ENCODE data around the gene VAV3. TPM values are rescaled to one million over a fixed set of nuclear protein-coding genes. Genes with fewer than 3 reads are reported as not detected.
A peak's percentile ranks its signal among the peaks of the same experiment; 100 is the strongest.
"Not testable (repeated sequence)": the region's sequence is repeated elsewhere in the genome, so short reads cannot be mapped to it uniquely, and the experiment has no call there.

The VAV3 gene
- total and polyA plus RNA-seq, 12 donors: 1.1 to 8.5 (median 4.1) TPM

DNA sequence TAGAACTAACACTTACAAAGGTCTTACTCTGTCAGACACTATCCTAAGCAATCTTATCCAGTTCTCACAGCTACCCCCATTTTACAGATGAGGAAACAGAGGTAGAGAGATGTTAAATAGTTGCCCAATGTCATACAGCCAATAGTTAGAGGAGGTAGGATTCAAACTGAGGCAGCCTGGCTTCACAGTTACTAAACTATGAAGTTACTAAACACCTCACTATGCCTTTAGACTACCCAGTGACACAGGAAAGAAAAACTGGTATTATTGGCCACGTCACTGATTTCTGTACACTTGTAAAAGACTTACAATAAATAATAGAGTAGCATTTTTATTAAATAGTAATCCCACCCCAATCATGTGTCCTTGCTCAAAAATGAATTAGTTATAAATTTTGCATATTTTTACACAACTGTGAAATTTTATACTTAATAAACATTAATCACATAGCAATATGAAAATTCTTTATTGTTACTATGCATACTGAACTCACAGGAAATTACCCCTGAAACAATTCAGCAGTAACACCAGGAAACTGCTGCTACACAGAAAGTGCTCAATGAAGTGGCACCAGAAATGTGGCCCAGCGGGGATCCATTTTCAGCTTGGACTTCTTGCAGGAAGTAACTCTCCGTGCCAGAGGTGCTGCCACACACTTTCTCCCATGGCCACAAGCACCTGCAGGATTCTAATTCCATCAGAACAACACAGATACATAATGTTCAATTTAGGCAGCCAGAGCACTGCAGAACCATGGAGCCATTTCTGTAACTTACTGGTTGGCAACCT lies 69.4 kb downstream of the VAV3 start:
- Histone ChIP-seq H3K4me3 (no peak overlapping the region), H3K27ac (no peak overlapping the region), H3K27me3 (no peaks in the 10 kb centered on the region), H3K9me3 (replicated peaks in 1 of 3) (no peaks in the 10 kb centered on the region), H3K4me1 (replicated peaks in 1 of 2) (no peaks in the 10 kb centered on the region), H3K36me3 (replicated peaks in 1 of 2) (no peaks in the 10 kb centered on the region)
- WGBS, 4 donors: 63 to 81% (median 76%) methylated on average over 3 of the region's 3 CpGs
- intact Hi-C loops (cut with DNase I): loop anchor here in 1 of 2 donors (10.0 kb wide), 1 partner anchor 69 kb away; the partner anchor contains the start of gene VAV3
- no peak for DNase-seq
- no peak for TF ChIP-seq POLR2A (IDR thresholded peaks at IDR 0.05)
- TF ChIP-seq, protein P1, sequence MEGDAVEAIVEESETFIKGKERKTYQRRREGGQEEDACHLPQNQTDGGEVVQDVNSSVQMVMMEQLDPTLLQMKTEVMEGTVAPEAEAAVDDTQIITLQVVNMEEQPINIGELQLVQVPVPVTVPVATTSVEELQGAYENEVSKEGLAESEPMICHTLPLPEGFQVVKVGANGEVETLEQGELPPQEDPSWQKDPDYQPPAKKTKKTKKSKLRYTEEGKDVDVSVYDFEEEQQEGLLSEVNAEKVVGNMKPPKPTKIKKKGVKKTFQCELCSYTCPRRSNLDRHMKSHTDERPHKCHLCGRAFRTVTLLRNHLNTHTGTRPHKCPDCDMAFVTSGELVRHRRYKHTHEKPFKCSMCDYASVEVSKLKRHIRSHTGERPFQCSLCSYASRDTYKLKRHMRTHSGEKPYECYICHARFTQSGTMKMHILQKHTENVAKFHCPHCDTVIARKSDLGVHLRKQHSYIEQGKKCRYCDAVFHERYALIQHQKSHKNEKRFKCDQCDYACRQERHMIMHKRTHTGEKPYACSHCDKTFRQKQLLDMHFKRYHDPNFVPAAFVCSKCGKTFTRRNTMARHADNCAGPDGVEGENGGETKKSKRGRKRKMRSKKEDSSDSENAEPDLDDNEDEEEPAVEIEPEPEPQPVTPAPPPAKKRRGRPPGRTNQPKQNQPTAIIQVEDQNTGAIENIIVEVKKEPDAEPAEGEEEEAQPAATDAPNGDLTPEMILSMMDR (IDR thresholded peaks at IDR 0.05): no peak

DNA sequence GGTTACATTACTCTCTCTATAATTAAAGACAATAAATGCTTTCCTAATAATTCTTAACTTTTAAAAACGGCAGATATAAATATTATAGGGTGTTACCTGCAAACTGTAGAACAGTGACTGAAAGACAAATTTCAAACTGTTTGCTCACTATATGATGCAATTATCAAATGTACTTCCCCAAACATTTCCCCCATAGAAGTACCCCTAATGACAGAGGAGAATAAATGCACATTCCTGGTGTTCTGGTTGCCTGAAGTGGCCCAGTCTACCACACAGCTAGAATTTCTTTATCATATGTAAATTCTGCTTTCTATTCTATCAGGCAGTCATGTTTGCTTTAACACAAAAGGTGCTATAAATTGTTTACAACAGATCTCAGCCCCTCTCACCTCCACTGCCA lies 70.4 kb downstream of the VAV3 start:
- 52 to 76% (median 63%) methylated on average over 1 of the region's 1 CpG for WGBS, 4 donors
- DNase-seq: no peak
- Histone ChIP-seq H3K9me3 (replicated peaks in 1 of 3) (no peaks in the 10 kb centered on the region), H3K4me1 (replicated peaks in 1 of 2) (no peaks in the 10 kb centered on the region), H3K27me3 (no peaks in the 10 kb centered on the region), H3K36me3 (replicated peaks in 1 of 2) (no peaks in the 10 kb centered on the region), H3K27ac (no peak overlapping the region), H3K4me3 (no peak overlapping the region)
- intact Hi-C loops (cut with DNase I): loop anchor here in 1 of 2 donors (10.0 kb wide), 1 partner anchor 70 kb away; the partner anchor contains the start of gene VAV3
- TF ChIP-seq, protein P1 (IDR thresholded peaks at IDR 0.05): no peak
- no peak for TF ChIP-seq POLR2A (IDR thresholded peaks at IDR 0.05)

DNA sequence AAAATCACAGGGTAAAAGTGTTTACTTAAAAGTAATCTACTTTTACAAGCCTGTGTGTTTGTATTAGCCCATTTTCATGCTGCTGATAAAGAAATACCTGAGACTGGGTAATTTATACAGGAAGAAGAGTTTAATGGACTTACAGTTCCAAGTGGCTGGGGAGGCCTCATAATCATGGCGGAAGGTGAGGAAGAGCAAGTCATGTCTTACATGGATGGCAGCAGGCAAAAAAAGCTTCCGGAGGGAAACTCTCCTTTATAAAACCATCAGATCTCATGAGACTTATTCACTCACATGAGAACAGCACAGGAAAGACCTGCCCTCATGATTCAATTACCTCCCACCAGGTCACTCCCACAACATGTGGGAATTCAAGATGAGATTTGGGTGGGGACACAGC lies 71.6 kb downstream of the VAV3 start:
- intact Hi-C loops (cut with DNase I): loop anchor here in 1 of 2 donors (10.0 kb wide), 1 partner anchor 71 kb away; the partner anchor contains the start of gene VAV3
- H3K27me3 ChIP-seq; H3K4me1 ChIP-seq (replicated peaks in 1 of 2); H3K9me3 ChIP-seq (replicated peaks in 1 of 3); H3K36me3 ChIP-seq (replicated peaks in 1 of 2); DNase-seq; H3K27ac ChIP-seq; H3K4me3 ChIP-seq: not testable (repeated sequence)
- 95 to 100% (median 95%) methylated on average over 2 of the region's 2 CpGs for WGBS, 4 donors

DNA sequence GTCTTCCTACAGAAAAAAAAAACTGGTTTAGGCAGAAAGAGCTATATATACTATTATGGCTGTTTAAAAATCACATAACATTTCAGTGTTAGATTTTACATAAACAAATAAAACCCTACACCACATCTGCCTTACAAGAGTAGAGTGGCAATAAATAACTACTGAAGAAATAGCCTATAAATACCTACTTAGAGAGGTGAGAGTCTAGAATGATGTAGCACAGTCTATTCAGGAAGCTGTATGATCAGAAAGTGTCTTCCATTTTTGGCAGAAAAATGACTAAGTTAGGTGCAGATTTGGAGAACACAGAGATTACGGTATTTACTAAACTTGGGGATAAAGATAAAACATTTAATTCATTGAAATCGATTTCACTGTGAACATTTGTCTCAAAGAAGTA lies 75.5 kb downstream of the VAV3 start:
- WGBS, 4 donors: 84 to 93% (median 88%) methylated on average over 2 of the region's 2 CpGs
- Histone ChIP-seq H3K4me1 (replicated peaks in 1 of 2) (no peaks in the 10 kb centered on the region), H3K9me3 (replicated peaks in 1 of 3) (no peaks in the 10 kb centered on the region), H3K27ac (no peak overlapping the region), H3K36me3 (replicated peaks in 1 of 2) (no peaks in the 10 kb centered on the region), H3K27me3 (no peaks in the 10 kb centered on the region), H3K4me3 (no peak overlapping the region)
- no peak for DNase-seq
- TF ChIP-seq POLR2A (IDR thresholded peaks at IDR 0.05): no peak
- TF ChIP-seq, protein P1 (IDR thresholded peaks at IDR 0.05): no peak
- intact Hi-C loops (cut with DNase I): no loop called here

DNA sequence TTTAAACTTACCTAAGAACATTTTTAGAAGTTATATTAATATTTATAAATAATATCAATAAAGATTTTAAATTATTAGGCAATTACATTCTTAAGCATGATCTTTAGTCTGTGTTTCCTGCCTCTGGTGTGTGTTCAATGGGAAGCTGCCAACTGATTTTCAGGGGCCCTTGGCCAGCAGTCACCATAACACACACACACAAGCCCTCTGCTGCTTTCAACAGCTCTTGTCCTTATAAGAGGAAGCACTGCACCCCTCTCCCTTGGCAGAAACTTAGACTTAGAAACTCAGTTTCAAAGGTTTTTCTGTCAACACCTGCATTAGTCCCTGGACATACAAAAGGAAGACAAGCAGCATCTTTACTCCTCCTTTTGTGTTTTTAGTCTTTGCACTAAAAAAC lies 81.4 kb downstream of the VAV3 start:
- intact Hi-C loops (cut with DNase I): no loop called here
- Histone ChIP-seq H3K27ac (no peak overlapping the region), H3K36me3 (replicated peaks in 1 of 2) (no peaks in the 10 kb centered on the region), H3K9me3 (replicated peaks in 1 of 3) (no peaks in the 10 kb centered on the region), H3K4me1 (replicated peaks in 1 of 2) (peaks cover 0 to 23% of the 10 kb centered on the region in 2 donors), H3K4me3 (no peak overlapping the region), H3K27me3 (no peaks in the 10 kb centered on the region)
- DNase-seq: peak in 1 of 7 donors; percentile 18
- TF ChIP-seq, protein P1 (IDR thresholded peaks at IDR 0.05): no peak
- TF ChIP-seq POLR2A (IDR thresholded peaks at IDR 0.05): no peak

Measured in adrenal gland (tissue), 12 donors.